ENCODE results near the gene CAV2.

DNA sequence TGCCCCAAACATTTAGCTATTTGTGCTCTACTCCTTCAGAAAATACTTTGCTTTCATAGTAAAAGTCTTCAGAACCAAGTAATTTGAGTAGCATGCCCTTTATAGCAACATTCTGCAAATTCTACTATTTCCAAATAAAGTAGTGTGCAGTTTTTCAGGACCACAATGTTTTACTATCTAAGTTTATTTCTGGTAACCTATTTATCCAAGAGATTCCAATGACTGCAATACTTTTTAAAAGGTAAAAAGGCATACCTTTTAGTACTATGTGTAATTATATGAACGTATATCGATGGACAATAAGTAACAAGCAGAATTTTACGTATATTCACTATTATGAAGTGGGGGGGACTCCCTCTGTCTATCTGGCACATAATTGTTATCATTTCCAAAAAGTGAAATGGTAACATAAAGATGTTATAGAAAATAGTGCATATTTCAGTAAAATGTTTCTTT lies 6.9 kb upstream of the CAV2 start:
- TF ChIP-seq, protein P1, sequence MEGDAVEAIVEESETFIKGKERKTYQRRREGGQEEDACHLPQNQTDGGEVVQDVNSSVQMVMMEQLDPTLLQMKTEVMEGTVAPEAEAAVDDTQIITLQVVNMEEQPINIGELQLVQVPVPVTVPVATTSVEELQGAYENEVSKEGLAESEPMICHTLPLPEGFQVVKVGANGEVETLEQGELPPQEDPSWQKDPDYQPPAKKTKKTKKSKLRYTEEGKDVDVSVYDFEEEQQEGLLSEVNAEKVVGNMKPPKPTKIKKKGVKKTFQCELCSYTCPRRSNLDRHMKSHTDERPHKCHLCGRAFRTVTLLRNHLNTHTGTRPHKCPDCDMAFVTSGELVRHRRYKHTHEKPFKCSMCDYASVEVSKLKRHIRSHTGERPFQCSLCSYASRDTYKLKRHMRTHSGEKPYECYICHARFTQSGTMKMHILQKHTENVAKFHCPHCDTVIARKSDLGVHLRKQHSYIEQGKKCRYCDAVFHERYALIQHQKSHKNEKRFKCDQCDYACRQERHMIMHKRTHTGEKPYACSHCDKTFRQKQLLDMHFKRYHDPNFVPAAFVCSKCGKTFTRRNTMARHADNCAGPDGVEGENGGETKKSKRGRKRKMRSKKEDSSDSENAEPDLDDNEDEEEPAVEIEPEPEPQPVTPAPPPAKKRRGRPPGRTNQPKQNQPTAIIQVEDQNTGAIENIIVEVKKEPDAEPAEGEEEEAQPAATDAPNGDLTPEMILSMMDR (conservative IDR thresholded peaks at IDR 0.05) = no peak
- TF ChIP-seq ZFX (IDR thresholded peaks at IDR 0.05) = no peak
